Left kidney (tissue), 2 donors: Measurements from ENCODE around the gene PPIL4. TPM values are rescaled to one million over a fixed set of nuclear protein-coding genes. Genes with fewer than 3 reads are reported as not detected.
"Not testable (repeated sequence)": the region's sequence is repeated elsewhere in the genome, so short reads cannot be mapped to it uniquely, and the experiment has no call there.

Experiments used
- DNase-seq: peaks from one replicate; pipeline ENCODE4 v3.0.0-alpha.2; 2013
- polyA plus RNA-seq: library from polyadenylated mRNA; unstranded; fragments of 120-200 nt; gene quantifications from one replicate; pipeline ENCODE4 v1.2.1, GENCODE V29; 2013; ENCODE audit not compliant: insufficient read length

PPIL4 gene
- polyA plus RNA-seq, 1 donor: 66.2 TPM

DNA sequence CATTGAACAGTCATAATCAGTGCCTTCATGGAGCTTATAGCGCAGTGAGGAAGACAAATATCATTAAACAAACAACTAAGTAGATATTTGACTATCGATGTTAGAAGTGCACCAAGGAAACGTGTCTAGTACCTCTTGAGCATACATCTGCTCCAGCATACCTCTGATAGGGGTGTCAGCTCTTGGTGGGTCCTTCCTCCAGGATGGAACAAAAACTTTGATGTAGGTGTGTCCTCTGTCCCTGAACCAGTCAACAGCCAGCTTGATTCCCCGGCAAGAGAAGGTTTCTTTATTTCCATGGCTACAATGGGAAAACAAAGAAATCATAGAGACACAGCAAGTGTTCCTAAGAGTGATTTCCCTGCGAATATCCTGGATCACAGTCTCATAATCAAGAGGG is 84.2 kb downstream of the PPIL4 start:
- DNase-seq: no peak

DNA sequence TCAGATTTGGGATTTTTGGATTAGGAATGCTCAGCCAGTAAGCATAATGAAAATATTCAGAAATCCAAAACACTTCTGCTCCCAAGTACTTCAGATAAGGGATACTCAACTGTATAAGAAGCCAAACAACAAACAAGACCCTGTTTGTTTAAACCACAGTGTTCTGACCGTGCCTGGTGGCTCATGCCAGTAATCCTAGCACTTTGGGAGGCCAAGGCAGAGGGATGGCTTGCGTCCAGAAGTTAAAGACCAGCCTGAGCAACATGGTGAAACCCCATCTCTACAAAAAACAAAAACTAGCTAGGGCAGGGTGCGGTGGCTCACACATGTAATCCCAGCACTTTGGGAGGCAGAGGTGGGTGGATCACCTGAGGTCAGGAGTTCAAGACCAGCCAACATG is 85.6 kb downstream of the PPIL4 start:
- not testable (repeated sequence) for DNase-seq

DNA sequence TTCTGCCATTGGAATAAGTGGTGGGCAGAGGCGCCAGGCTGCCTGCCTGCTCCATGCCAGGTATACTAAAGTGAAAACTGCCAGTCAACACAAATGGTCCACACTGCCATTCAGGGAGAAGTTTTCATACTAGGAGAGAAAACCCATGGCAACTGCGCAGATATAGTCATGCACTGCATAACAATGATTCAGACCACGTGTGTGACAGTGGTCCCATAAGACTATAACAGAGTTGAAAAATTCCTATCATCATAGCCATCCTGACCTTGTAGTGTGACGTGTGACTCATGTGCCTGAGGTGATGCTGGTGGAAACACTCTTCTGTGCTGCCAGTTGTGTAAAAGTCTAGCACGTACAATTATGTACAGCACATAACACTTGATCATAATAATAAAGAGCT is 86.1 kb downstream of the PPIL4 start:
- DNase-seq: no peak

DNA sequence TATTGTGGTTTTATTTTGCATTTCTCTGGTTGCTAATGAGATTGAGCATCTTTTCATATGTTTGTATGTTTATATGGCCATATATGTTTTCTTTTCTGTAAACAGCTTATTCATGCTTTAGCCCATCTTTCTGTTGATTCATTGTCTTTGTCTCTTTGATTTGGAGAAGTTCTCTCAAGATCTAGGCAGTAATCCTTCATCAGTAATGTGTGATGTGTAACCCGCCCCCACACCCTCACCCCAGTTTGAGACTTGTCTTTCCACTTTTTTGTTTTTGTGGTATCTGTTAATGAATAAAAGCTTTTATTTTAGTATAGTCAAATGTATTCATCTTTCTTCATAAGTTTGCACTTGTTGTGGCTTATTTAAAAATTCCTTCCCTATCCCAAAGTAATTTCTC is 87.0 kb downstream of the PPIL4 start:
- DNase-seq: no peak

DNA sequence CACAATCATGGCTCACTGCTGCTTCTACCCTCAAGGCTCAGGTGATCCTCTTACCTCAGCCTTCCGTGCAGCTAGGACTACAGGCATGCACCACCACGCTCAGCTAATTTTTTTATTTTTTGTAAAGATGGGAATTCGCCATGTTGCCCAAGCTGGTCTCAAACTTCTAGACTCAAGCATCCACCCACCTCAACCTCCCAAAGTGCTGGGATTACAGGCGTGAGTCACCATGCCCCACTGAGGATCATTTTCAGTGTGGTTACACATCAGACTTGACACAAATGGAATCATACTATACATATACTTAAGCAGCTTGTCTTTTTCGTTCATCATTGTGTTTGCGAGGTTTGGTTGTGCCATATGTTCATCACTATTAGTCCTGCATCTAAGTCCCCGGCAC is 87.6 kb downstream of the PPIL4 start:
- DNase-seq: no peak

DNA sequence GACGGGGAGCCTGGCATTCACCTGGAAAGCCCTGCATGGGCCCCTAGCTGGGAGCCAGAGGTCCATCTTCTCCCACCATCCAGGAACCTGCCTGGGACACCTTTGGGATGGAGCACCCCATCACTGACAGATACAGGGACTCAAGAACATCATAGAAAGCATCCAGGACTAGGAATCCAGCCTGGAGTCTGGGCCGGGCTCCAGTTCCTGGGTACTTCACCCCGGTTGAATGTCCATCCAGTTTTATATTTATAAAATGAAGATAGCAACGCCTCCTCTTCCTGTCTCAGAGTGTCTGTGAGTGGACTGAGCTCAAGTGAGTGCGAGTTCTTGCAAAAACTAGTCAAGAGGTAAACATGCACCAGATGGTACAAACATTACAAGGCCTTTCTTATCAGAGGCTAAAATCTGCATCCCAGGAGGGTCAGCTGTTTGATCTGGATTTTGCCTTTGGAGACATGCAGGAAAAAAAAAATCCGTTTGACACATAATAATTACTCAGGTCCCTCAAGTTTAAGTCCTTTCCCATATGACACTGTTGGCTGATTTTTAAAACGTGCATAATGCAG is 88.4 kb downstream of the PPIL4 start:
- DNase-seq: no peak

DNA sequence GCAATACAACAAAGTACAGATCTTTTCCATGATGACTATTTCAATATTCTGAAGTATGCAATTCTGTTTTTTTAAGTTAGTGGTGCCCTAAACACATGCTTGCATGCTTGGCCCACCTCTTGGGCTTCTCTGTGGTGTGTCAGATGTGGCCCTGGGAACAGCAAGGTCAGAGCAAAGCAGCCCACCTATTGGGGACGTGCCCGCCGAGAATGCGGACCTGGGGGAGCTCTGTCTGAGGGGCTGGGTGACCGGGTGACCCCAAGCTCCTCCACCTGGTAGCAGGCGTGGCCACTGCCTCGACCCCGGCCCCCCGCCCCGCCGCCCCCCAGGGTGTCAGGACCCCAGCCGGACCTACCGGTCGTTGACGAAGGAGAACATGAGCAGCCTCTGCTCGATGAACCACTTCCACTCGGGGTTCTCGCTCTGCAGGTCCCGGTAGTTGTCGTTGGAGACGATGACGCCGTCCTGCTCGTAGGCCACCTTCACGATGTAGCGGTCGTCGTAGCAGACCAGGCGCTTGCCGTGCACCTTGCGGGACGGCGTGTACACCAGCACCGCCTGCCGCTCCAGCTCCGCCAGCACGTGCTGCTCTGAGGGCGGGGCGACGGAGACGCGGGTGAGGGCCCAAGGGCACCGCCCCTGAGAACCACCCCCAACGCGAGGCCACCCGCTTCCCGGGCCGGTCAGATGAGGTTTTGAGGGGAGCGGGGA is 89.4 kb downstream of the PPIL4 start:
- DNase-seq: no peak

DNA sequence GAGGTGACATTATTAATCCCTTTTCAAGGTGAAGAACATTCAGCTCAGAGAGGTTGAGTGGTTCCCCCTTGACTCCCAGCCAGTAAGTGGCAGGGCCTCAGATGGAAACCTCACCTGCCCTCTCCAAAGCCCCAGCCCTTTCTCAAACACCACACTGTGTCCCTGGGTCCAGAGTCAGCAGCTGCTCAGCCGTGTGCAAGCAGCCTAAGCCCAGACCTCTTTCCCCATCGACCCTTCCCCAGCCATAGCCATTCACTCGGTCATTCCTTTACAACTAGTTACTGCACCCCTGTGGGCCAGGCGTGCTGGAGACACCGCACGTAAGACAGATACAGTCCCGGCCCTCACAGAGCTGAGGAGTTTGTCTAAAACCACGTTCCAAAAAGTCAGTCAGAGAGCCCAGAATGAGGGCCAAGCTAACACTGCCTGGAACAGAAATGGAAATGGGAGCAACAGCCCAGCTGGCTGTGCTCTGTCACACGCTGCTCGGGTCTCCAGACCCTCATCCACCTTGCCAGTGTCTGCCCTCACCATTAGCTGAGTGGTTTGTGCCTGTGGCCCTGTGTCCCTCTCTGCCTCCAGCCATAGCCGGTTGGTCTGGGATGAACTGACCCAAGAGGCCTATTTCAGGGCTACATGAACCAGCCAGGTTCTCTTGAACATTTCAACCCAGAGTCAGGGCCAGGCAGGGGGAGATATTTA is 90.7 kb downstream of the PPIL4 start:
- no peak for DNase-seq

Other genes starting within 250 kb of the PPIL4 start
- gene TAB2, start 228.3 kb downstream of the PPIL4 start, polyA plus RNA-seq: 98.7 TPM
- 1.0 TPM for gene SUMO4, start 145.8 kb downstream of the PPIL4 start, polyA plus RNA-seq
- 0.70 TPM for gene ZC3H12D, start 61.0 kb downstream of the PPIL4 start, polyA plus RNA-seq
- gene GINM1, start 20.3 kb upstream of the PPIL4 start, polyA plus RNA-seq: 95.2 TPM
- gene KATNA1, start 102.7 kb upstream of the PPIL4 start, polyA plus RNA-seq: 32.6 TPM
- 37.9 TPM for gene LATS1, start 172.1 kb upstream of the PPIL4 start, polyA plus RNA-seq
- gene NUP43, start 200.5 kb upstream of the PPIL4 start, polyA plus RNA-seq: 67.9 TPM
- gene PCMT1, start 203.7 kb upstream of the PPIL4 start, polyA plus RNA-seq: 89.1 TPM